Measurements from ENCODE around the gene SEPTIN6.
"Not testable (repeated sequence)": the region's sequence is repeated elsewhere in the genome, so short reads cannot be mapped to it uniquely, and the experiment has no call there.

Gene SEPTIN6

DNA sequence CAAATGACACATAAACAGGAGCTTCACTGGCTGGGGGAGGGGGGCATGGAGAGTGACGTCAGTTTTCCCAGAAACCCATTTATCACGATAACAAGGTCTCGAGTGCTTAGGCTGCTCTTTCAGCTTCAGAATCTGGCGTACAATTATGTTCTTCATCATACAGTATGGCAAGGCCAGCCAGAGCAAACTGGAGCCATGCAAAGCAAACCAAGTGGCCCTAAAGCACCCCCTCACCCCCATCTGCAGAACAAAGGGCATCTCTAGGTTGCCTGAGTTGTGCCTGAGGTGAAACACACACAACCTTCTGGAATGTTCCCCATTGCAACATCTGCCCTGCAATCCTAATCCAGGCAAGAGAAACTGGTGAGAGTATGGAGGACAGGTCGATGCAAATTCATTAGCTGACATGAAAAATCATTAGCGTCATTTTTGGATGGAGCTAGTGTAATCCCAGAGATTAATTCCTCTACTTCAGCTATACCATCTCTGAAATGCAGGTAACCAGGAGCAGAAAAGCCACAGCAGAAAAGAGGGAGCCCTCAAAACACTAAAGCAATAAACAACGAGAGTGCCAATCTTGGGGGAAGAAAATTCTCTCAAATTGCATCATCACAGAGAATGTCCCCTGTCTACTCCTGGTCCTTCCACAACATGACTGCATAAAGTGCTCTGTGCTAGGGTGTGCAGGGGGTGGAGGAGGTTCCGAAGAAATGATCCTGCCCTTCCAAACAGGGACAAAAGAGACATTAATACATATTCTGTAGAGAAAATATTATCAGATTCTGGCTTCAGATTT is 1.8 kb downstream of the SEPTIN6 start:
- peak; percentile 77 for DNase-seq

DNA sequence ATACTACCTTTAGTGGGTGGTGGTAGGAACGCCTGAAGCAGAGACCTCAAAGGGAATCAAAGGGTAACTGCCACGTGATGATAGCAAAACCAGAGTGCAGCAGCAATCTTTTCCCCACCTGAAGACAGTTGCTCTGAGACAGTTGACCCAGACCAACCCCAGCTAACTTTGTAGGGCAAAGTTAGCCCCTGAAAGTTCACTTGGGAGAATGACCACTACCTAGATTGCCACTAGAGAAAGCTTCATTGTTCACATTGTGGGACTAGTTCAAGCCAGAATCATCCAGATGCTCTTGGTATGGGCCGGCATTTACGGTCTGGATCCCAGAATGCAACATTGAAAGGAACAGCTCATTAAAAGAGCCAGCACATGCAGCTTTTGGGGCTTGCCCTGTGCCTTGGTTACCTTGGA is 4.1 kb downstream of the SEPTIN6 start:
- DNase-seq: peak; percentile 39

DNA sequence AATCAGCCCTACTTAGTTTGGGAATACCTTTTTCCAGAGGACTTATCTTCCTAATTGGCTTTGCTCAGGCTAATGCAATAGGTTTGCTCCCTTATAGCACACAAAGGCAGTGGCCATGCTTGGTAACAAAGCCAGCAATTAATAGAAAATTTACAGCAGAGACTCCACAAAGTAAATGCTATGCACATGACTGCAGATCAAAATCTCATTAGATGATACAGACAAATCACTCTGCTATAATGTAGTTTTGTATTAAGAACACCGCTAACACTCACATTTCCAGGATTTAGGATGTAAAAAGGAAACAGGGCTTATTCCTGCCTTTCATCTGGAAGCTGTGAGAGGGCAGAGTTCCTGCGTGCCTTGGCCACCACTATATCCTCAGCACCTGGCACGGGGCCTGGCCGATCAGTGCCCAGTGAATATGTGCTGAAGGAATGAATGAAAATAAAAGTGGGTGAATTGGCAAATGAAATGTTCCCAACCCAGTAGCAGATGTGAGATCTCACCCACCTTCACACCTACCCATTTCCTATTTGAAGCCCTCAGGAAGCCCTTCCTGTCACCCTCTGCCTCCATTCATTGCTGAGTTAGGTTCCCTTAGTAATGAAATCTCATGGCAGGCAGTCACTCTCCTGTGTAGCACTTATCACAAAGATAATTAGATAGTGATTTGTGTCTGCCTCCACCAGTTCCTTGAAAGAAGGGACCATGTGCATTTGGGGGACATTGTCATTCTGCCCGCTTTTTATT is 5.1 kb downstream of the SEPTIN6 start:
- DNase-seq: no peak

GRCh38 chrX:119686087-119686691 is 6.8 kb downstream of the SEPTIN6 start:
- no peak for DNase-seq

- DNase-seq: peak; percentile 59
Measured at GRCh38 chrX:119685225-119686066, 7.5 kb downstream of the SEPTIN6 start.

DNA sequence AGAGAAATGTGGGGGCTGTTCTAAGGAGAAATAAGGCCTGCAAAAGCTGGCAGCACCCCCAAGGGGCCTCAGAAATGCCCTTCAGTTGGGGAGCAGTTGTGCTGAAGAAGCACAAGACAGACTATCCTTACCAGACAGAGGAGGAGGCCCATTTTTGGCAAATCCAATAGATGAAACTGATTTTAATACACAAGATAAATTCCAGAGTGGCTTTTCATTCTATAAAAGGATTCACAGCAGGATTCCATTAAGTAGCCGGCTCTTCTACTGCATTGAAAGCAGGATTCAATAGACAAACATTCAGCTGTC is 8.1 kb downstream of the SEPTIN6 start:
- DNase-seq: no peak

DNA sequence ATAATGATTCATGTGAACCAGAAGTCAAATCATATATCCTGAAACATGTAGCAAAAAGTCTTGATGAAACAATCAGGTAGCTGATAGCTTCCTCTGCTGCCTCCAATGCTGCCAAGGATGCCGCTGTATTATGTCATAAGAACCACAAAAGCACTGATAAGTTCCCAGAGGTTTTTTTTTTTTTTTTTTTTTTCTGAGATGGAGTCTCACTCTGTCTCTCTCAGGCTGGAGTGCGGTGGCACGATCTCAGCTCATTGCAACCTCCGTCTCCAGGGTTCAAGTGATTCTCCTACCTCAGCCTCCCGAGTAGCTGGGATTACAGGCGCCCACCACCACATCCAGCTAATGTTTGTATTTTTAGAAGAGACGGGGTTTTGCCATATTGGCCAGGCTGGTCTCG is 8.7 kb downstream of the SEPTIN6 start:
- not testable (repeated sequence) for DNase-seq

- DNase-seq: peak; percentile 31
Measured at GRCh38 chrX:119682019-119682989, 10.7 kb downstream of the SEPTIN6 start.

- DNase-seq: no peak
Measured at GRCh38 chrX:119677654-119677981, 15.3 kb downstream of the SEPTIN6 start.

GRCh38 chrX:119676949-119677653 is 15.9 kb downstream of the SEPTIN6 start:
- DNase-seq: no peak

GRCh38 chrX:119673336-119673735 is 19.6 kb downstream of the SEPTIN6 start:
- DNase-seq: no peak

- no peak for DNase-seq
Measured at GRCh38 chrX:119672426-119672825, 20.5 kb downstream of the SEPTIN6 start.

- no peak for DNase-seq
Measured at GRCh38 chrX:119669424-119670037, 23.4 kb downstream of the SEPTIN6 start.

DNA sequence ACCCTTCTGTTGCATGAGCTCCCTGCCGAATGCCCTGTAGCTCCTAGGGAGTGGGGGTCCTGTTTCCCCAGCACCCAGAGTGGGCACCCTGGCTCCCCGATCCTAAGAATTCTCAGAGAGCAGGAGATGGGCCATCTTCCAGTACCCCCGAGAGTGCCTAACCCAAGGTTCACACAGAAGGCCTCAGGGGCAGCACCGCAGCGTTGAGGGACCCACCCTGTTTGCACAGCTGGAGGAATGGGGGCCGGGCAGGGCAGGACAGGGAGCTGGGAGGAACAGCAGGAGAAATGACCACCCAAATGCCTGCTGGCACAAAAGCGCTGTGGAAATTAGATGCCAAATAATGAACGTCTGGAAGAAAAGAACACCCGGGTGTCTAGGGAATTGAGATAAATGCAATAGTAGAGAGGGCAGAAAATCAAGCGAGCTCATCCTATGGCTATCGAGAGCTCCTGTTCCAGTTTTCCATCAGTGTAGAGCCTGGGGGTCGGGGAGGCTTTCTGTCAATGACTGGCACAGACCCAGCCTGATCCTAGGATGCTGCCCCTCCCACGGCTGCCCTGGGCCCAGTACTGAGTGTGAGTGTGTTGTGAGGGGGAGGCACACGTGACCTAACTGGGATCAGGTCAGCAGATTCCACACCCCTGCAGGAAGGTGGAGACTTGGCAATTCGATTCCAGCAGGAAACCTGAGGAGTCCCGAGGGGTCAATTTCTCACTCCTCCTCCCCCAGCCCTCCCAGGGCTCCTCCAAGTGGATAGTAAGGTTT is 25.7 kb downstream of the SEPTIN6 start:
- no peak for DNase-seq

DNA sequence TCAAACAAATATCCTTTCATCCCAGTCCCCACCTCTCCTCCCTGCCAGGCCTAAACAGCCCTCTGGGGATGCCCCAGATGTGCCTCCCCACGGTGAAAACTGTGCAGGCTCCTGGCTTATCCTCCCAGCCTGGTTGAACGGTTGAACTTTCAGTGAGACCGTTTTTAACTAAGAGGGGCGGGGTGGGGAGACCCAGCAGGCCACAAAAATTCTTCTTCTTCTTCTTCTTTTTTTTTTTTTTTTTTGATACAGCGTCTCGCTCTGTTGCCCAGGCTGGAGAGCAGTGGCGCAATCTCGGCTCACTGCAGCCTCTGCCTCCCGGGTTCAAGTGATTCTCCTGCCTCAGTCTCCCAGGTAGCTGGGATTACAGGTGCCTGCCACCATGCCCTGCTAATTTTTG is 28.1 kb downstream of the SEPTIN6 start:
- DNase-seq: not testable (repeated sequence)

- DNase-seq: no peak
Measured at GRCh38 chrX:119661486-119661885, 31.5 kb downstream of the SEPTIN6 start.

GRCh38 chrX:119659522-119659921 is 33.4 kb downstream of the SEPTIN6 start:
- no peak for DNase-seq

DNA sequence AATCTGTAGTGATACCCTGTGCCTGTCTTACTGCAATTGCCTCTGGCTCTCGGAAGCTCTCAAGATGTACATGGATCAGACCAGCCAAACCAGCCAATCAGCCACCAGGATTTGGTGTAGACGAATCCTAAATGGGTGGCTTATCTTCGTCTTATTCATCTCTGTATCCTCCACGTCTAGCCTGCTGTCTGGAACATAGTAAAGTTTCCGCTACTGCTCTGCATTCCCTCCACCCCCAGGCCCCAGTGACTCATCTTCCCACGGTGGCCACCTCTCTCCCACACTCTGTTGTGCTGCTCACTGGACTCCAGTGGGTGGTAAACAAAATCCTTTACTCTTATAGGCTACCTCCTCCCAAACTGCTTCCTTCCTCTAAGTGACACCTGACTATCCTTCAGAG is 37.8 kb downstream of the SEPTIN6 start:
- DNase-seq: peak; percentile 78

DNA sequence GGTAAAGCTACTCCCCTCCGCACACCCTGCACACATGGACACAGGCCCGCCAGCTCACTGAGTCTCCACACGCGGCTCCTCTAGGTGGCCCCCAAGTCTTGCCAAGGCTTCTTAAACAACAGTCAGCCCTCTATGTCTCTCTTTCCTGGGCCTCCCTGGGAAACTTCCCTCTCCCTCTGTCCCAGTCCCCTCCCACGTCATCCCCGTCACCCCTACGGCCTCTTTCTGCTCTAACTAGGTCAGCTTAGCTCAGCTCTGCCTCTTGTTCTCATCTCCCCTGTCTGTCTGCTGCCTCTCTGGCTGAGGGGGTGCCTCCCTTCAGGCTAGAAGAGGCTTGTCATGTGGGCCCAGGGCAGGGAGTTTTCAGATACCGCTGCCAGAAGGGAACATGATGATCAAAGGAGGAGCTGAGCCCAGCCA is 38.8 kb downstream of the SEPTIN6 start:
- no peak for DNase-seq

GRCh38 chrX:119648421-119648775 is 44.6 kb downstream of the SEPTIN6 start:
- DNase-seq: no peak
